ENCODE results near the gene EFS.
"Not testable (repeated sequence)": the region's sequence is repeated elsewhere in the genome, so short reads cannot be mapped to it uniquely, and the experiment has no call there.

Gene EFS

GRCh38 chr14:23365036-23365731 lies at the start of gene EFS:
Gene EFS (minus strand): TSS chr14:23365172. CDS start chr14:23365025, 147 bp downstream.
- no peak for DNase-seq

- no peak for DNase-seq
These were observed 49.3 kb upstream of the EFS start for GRCh38 chr14:23414254-23414653.

GRCh38 chr14:23413681-23414080 lies 48.7 kb upstream of the EFS start:
- no peak for DNase-seq

GRCh38 chr14:23411563-23412525 lies 46.9 kb upstream of the EFS start:
- DNase-seq, result no peak

- no peak for DNase-seq
These were observed 45.1 kb upstream of the EFS start for GRCh38 chr14:23409966-23410635.

GRCh38 chr14:23409475-23409874 lies 44.5 kb upstream of the EFS start:
- no peak for DNase-seq

GRCh38 chr14:23408307-23408630 lies 43.3 kb upstream of the EFS start:
- no peak for DNase-seq

GRCh38 chr14:23407516-23408306 lies 42.7 kb upstream of the EFS start, which contains the start of gene MYH6:
Gene MYH6 (minus strand): TSS chr14:23408273. CDS start chr14:23407223, 1,050 bp downstream.
- DNase-seq, result no peak

GRCh38 chr14:23406725-23407355 lies 41.9 kb upstream of the EFS start:
- no peak for DNase-seq

GRCh38 chr14:23406244-23406643 lies 41.3 kb upstream of the EFS start:
- no peak for DNase-seq

- DNase-seq, result no peak
These were observed 40.6 kb upstream of the EFS start for GRCh38 chr14:23405516-23406025.

- DNase-seq, result no peak
These were observed 40.1 kb upstream of the EFS start for GRCh38 chr14:23405096-23405495.

GRCh38 chr14:23404331-23404900 lies 39.4 kb upstream of the EFS start:
- DNase-seq, result no peak

- DNase-seq, result no peak
These were observed 38.9 kb upstream of the EFS start for GRCh38 chr14:23403908-23404307.

- no peak for DNase-seq
These were observed 38.1 kb upstream of the EFS start for GRCh38 chr14:23403139-23403438.

- DNase-seq, result no peak
These were observed 37.5 kb upstream of the EFS start for GRCh38 chr14:23402296-23403138.

- no peak for DNase-seq
These were observed 36.3 kb upstream of the EFS start for GRCh38 chr14:23401291-23401690.

GRCh38 chr14:23400496-23401149 lies 35.7 kb upstream of the EFS start:
- DNase-seq, result not testable (repeated sequence)

- DNase-seq, result no peak
These were observed 34.6 kb upstream of the EFS start for GRCh38 chr14:23399591-23399990.

- no peak for DNase-seq
These were observed 34.2 kb upstream of the EFS start for GRCh38 chr14:23399136-23399535.
